ENCODE measurements around the gene SLC25A39.

SLC25A39 gene

GRCh38 chr17:44352828-44353671, 28.4 kb upstream of the SLC25A39 start:
- DNase-seq (ENCODE audit: low read depth) = no peak
- TF ChIP-seq, protein P1, sequence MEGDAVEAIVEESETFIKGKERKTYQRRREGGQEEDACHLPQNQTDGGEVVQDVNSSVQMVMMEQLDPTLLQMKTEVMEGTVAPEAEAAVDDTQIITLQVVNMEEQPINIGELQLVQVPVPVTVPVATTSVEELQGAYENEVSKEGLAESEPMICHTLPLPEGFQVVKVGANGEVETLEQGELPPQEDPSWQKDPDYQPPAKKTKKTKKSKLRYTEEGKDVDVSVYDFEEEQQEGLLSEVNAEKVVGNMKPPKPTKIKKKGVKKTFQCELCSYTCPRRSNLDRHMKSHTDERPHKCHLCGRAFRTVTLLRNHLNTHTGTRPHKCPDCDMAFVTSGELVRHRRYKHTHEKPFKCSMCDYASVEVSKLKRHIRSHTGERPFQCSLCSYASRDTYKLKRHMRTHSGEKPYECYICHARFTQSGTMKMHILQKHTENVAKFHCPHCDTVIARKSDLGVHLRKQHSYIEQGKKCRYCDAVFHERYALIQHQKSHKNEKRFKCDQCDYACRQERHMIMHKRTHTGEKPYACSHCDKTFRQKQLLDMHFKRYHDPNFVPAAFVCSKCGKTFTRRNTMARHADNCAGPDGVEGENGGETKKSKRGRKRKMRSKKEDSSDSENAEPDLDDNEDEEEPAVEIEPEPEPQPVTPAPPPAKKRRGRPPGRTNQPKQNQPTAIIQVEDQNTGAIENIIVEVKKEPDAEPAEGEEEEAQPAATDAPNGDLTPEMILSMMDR (conservative IDR thresholded peaks at IDR 0.05; ENCODE audit: low read depth, low read length) = no peak
- H3K4me3 ChIP-seq (ENCODE audit: low read depth, low read length) = no peak overlapping the region

DNA sequence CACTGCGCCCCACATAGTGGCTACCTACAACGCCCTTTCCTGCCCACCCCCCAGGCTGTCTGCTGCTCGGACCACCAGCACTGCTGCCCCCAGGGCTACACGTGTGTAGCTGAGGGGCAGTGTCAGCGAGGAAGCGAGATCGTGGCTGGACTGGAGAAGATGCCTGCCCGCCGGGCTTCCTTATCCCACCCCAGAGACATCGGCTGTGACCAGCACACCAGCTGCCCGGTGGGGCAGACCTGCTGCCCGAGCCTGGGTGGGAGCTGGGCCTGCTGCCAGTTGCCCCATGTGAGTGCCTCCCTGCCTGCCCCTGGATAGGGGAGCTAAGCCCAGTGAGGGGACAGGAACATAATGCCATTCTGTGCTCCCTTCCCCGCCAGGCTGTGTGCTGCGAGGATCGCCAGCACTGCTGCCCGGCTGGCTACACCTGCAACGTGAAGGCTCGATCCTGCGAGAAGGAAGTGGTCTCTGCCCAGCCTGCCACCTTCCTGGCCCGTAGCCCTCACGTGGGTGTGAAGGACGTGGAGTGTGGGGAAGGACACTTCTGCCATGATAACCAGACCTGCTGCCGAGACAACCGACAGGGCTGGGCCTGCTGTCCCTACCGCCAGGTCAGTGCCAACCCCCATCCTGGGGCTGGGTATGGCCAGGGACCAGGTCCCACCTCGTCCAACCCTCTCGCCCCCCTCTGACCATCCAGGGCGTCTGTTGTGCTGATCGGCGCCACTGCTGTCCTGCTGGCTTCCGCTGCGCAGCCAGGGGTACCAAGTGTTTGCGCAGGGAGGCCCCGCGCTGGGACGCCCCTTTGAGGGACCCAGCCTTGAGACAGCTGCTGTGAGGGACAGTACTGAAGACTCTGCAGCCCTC, 27.6 kb upstream of the SLC25A39 start:
- DNase-seq (ENCODE audit: low read depth) = no peak
- no peak overlapping the region for H3K4me3 ChIP-seq (ENCODE audit: low read depth, low read length)
- TF ChIP-seq, protein P1 (conservative IDR thresholded peaks at IDR 0.05; ENCODE audit: low read depth, low read length) = no peak

DNA sequence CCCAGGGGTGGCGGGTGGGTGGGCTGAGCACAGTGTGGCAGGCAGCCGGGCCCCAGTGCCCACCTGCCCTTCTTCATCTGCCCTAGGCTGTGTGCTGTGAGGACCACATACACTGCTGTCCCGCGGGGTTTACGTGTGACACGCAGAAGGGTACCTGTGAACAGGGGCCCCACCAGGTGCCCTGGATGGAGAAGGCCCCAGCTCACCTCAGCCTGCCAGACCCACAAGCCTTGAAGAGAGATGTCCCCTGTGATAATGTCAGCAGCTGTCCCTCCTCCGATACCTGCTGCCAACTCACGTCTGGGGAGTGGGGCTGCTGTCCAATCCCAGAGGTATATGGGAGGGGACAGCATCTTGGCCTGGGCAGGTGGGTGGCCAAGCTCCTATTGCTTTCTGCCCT, 26.8 kb upstream of the SLC25A39 start:
- TF ChIP-seq, protein P1 (conservative IDR thresholded peaks at IDR 0.05; ENCODE audit: low read depth, low read length) = no peak
- no peak overlapping the region for H3K4me3 ChIP-seq (ENCODE audit: low read depth, low read length)
- no peak for DNase-seq (ENCODE audit: low read depth)

DNA sequence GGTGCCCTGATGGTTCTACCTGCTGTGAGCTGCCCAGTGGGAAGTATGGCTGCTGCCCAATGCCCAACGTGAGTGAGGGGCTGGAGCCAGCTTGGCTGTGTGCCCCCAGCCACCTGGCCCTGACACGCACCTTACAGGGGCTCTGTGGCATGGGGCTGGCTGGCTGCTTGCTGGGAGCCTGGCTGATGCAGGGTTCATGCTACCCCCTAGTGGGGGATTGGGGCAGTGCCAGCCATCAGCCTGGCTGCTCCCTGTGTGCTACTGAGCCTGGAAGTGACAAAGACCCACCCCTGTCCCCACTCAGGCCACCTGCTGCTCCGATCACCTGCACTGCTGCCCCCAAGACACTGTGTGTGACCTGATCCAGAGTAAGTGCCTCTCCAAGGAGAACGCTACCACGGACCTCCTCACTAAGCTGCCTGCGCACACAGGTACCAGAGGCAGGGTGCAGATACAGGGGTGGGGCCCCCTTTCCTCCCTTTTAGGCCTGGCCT, 26.2 kb upstream of the SLC25A39 start:
- TF ChIP-seq, protein P1 (conservative IDR thresholded peaks at IDR 0.05; ENCODE audit: low read depth, low read length) = peak; percentile 82
- no peak overlapping the region for H3K4me3 ChIP-seq (ENCODE audit: low read depth, low read length)
- peak; percentile 66 for DNase-seq (ENCODE audit: low read depth)

GRCh38 chr17:44349553-44350070, 25.0 kb upstream of the SLC25A39 start:
- TF ChIP-seq, protein P1 (conservative IDR thresholded peaks at IDR 0.05; ENCODE audit: low read depth, low read length) = no peak
- no peak overlapping the region for H3K4me3 ChIP-seq (ENCODE audit: low read depth, low read length)
- no peak for DNase-seq (ENCODE audit: low read depth)

- DNase-seq (ENCODE audit: low read depth) = no peak
- no peak overlapping the region for H3K4me3 ChIP-seq (ENCODE audit: low read depth, low read length)
- TF ChIP-seq, protein P1 (conservative IDR thresholded peaks at IDR 0.05; ENCODE audit: low read depth, low read length) = no peak
Measured at GRCh38 chr17:44348988-44349364, 24.4 kb upstream of the SLC25A39 start.
